Esophagus muscularis mucosa (tissue), 4 donors: ENCODE measurements around the gene CCDC91. TPM values are rescaled to one million over a fixed set of nuclear protein-coding genes. Genes with fewer than 3 reads are reported as not detected.

Experiments used
- DNase-seq: peaks from one replicate; pipeline ENCODE4 v3.0.0-alpha.2; 2017; ENCODE audit errors: extremely low spot score
- H3K27ac ChIP-seq, 4 donors: fragments of 200-600 bp; sonication (generic); replicated peaks in 1 of 4; 1 replicate in 3 of 4; 2 replicates in 1 of 4; pipeline ENCODE4 v1.5.1; 2016 to 2019; ENCODE audit warnings: mild to moderate bottlenecking in 1 of 4
- H3K27me3 ChIP-seq, 4 donors: fragments of 200-600 bp; sonication (generic); one replicate each; pipeline versions ENCODE4 v1.5.1 to v1.6.0; 2016 to 2019
- H3K36me3 ChIP-seq, 4 donors: fragments of 200-600 bp; sonication (generic); one replicate each; pipeline ENCODE4 v1.5.1; 2016 to 2019
- H3K4me1 ChIP-seq, 4 donors: fragments of 200-600 bp; sonication (generic); one replicate each; pipeline ENCODE4 v1.5.1; 2016 to 2019
- H3K4me3 ChIP-seq, 4 donors: fragments of 200-600 bp; sonication (generic); 1 replicate in 2 of 4; 2 replicates in 2 of 4; pipeline ENCODE4 v1.5.1; 2016 to 2019; ENCODE audit warnings: mild to moderate bottlenecking in 4 of 4, moderate library complexity in 1 of 4
- H3K9me3 ChIP-seq, 4 donors: fragments of 200-600 bp; sonication (generic); 1 replicate in 3 of 4; 2 replicates in 1 of 4; pipeline ENCODE4 v1.5.1; 2016 to 2019
- EP300 ChIP-seq: sonication (generic); formaldehyde crosslinking; IDR thresholded peaks from one replicate; pipeline ENCODE4 v1.6.1; 2017; ENCODE audit warnings: antibody characterized with exemption
- POLR2A ChIP-seq: fragments of 450-650 bp; IDR thresholded peaks from one replicate; pipeline ENCODE4 v1.6.1; 2017; ENCODE audit warnings: antibody characterized with exemption, moderate library complexity, mild to moderate bottlenecking, low read depth
- POLR2AphosphoS5 ChIP-seq, 2 donors: sonication (generic); formaldehyde crosslinking; IDR thresholded peaks; one replicate each; pipeline ENCODE4 v1.6.1; 2017; ENCODE audit warnings: antibody characterized with exemption in 2 of 2
- WGBS: methylation state at CpG from one replicate; pipeline ENCODE4 v1.1.5; 2018; 5-methylcytosine and 5-hydroxymethylcytosine counted together
- intact Hi-C: fragments of 100-400 bp; cut with DNase I; formaldehyde crosslinking; loops from one replicate; pipeline ENCODE4 v1.15.1; 2023
- total RNA-seq, 4 donors: library from RNA; depleted of rRNA; stranded (reverse); fragments of >200 nt; gene quantifications; one replicate each; pipeline versions ENCODE4 v1.1.0 to v1.2.1, GENCODE V29; 2016
- TF ChIP-seq, protein P1 (sequence below), 3 experiments: fragments of 200-600 bp in 2 of 3; fragments of 450-650 bp in 1 of 3; sonication (generic) in 2 of 3; IDR thresholded peaks; one replicate each; pipeline ENCODE4 v1.5.1; 2017 to 2019; ENCODE audit warnings: antibody characterized with exemption in 3 of 3, mild to moderate bottlenecking in 2 of 3, moderate library complexity in 1 of 3

The CCDC91 gene
- total RNA-seq, 4 donors from 2014 or later, result 51.1 to 76.4 (median 59.0) TPM

DNA sequence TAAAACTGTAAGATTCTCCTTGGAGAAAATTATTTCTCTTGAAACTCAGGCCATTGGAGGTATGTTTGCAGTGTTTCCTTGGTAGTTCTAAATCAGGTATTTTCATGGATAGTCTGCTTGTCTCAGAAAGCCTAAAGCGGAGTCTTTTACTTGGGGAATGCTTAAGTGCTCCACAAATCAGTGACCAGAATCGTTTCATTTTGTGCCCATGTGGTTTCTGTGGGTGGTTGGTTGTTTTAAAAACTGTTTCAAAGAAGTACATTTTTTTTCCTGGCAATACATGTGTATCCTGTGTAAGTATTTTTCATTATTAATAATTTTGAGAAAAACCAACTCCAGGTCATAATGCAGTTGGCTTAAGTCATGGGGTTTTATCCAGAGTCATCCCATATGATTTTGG is 33.6 kb downstream of the CCDC91 start:
- DNase-seq, result no peak
- Histone ChIP-seq H3K27me3 (no peaks in the 10 kb centered on the region), H3K9me3 (peaks cover 0 to 4% (median 0%) of the 10 kb centered on the region in 4 donors), H3K36me3 (no peaks in the 10 kb centered on the region), H3K4me1 (peaks cover 0 to 19% (median 8%) of the 10 kb centered on the region in 4 donors), H3K27ac (no peak overlapping the region), H3K4me3 (no peak overlapping the region)
- TF ChIP-seq POLR2AphosphoS5 (IDR thresholded peaks at IDR 0.05) (no peak), POLR2A (no peak), EP300 (no peak)
- TF ChIP-seq, protein P1, sequence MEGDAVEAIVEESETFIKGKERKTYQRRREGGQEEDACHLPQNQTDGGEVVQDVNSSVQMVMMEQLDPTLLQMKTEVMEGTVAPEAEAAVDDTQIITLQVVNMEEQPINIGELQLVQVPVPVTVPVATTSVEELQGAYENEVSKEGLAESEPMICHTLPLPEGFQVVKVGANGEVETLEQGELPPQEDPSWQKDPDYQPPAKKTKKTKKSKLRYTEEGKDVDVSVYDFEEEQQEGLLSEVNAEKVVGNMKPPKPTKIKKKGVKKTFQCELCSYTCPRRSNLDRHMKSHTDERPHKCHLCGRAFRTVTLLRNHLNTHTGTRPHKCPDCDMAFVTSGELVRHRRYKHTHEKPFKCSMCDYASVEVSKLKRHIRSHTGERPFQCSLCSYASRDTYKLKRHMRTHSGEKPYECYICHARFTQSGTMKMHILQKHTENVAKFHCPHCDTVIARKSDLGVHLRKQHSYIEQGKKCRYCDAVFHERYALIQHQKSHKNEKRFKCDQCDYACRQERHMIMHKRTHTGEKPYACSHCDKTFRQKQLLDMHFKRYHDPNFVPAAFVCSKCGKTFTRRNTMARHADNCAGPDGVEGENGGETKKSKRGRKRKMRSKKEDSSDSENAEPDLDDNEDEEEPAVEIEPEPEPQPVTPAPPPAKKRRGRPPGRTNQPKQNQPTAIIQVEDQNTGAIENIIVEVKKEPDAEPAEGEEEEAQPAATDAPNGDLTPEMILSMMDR (IDR thresholded peaks at IDR 0.05), result no peak
- 91% methylated on average over 2 of the region's 2 CpGs for WGBS
- intact Hi-C loops, result no loop called here

DNA sequence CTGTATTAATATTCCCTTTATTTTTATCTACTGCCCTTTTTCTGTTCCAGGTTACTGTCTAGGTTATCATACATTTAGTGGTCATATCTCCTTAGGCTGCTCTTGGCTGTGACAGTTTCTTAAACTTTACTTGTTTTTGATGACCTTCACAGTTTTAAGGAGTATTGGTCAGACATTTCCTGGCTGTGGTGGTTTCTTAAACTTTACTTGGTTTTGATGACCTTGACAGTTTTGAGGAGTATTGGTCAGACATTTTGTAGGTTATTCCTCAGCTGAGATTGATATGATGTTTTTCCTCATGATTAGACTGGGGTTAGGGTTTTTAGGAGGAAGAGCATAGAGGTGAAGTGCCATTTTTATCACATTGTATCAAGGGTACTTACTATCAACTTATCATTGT is 36.4 kb downstream of the CCDC91 start:
- Histone ChIP-seq H3K36me3 (no peaks in the 10 kb centered on the region), H3K27ac (no peak overlapping the region), H3K9me3 (no peaks in the 10 kb centered on the region), H3K4me1 (peaks cover 0 to 48% (median 33%) of the 10 kb centered on the region in 4 donors), H3K27me3 (no peaks in the 10 kb centered on the region), H3K4me3 (no peak overlapping the region)
- TF ChIP-seq POLR2AphosphoS5 (IDR thresholded peaks at IDR 0.05), result no peak
- no peak for TF ChIP-seq EP300
- no peak for TF ChIP-seq POLR2A
- TF ChIP-seq, protein P1 (IDR thresholded peaks at IDR 0.05), result no peak
- intact Hi-C loops, result loop anchor here (5.0 kb wide), 1 partner anchor 34 kb away; the partner anchor contains the start of gene CCDC91
- no peak for DNase-seq

DNA sequence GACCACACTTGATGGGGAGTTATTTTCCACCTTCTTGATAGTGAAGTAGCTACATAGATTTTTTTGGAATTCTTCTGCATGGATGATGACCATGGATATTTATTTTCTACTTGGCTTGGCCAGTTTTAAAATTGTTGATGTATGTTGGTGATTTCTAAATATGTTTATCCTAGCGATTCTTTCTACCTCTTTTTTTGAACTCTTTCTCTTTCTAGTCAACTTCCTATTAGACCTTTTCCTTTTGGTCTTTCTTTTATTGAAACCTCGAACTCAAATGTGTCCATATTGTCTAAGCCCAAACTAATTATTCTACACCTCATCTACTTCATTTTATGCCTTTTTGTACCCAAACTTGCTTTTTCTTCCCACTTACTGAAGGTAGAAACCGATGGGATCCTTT is 37.0 kb downstream of the CCDC91 start:
- WGBS, result 88% methylated on average over 3 of the region's 3 CpGs
- no peaks in the 10 kb centered on the region for H3K36me3 ChIP-seq
- no peak overlapping the region for H3K4me3 ChIP-seq
- H3K27me3 ChIP-seq, result no peaks in the 10 kb centered on the region
- no peaks in the 10 kb centered on the region for H3K9me3 ChIP-seq
- TF ChIP-seq, protein P1 (IDR thresholded peaks at IDR 0.05), result no peak
- TF ChIP-seq EP300 (no peak), POLR2A (no peak), POLR2AphosphoS5 (IDR thresholded peaks at IDR 0.05) (no peak)
- intact Hi-C loops, result loop anchor here (5.0 kb wide), 1 partner anchor 35 kb away; the partner anchor contains the start of gene CCDC91
- no peak for DNase-seq
- no peak overlapping the region for H3K27ac ChIP-seq
- peaks cover 0 to 53% (median 37%) of the 10 kb centered on the region in 4 donors for H3K4me1 ChIP-seq

DNA sequence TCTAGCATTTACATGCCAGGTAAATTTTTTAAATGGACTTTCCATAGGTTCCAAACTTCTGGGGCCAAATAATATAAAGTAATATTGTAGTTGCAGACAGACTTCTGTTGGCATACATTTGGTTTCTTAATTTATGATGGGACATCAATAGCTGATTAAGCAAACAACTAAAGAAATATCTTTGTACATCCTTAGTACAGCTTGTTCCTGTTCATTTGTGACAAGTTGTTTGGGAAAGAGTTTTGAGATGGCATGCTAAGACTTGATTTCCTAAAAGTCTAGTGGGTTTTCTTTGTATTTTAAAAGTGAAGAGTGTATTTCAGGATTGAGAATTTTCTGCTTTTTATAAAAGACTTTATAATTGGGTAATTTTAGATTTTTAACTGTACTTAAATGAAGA is 41.0 kb downstream of the CCDC91 start:
- Histone ChIP-seq H3K4me1 (peaks cover 0 to 47% (median 35%) of the 10 kb centered on the region in 4 donors), H3K27ac (peak overlapping the region in 3 of 4 donors; percentile 33 to 51 (median 42)), H3K36me3 (no peaks in the 10 kb centered on the region), H3K4me3 (no peak overlapping the region), H3K27me3 (no peaks in the 10 kb centered on the region), H3K9me3 (no peaks in the 10 kb centered on the region)
- DNase-seq, result no peak
- TF ChIP-seq EP300 (no peak), POLR2AphosphoS5 (IDR thresholded peaks at IDR 0.05) (no peak), POLR2A (no peak)
- TF ChIP-seq, protein P1 (IDR thresholded peaks at IDR 0.05), result no peak
- intact Hi-C loops, result no loop called here
